ENCODE results near the gene ATP12A. TPM values are rescaled to one million over a fixed set of nuclear protein-coding genes. Genes with fewer than 3 reads are reported as not detected.

Gene ATP12A
- total RNA-seq, 4 donors from 2014 or later, result not detected

DNA sequence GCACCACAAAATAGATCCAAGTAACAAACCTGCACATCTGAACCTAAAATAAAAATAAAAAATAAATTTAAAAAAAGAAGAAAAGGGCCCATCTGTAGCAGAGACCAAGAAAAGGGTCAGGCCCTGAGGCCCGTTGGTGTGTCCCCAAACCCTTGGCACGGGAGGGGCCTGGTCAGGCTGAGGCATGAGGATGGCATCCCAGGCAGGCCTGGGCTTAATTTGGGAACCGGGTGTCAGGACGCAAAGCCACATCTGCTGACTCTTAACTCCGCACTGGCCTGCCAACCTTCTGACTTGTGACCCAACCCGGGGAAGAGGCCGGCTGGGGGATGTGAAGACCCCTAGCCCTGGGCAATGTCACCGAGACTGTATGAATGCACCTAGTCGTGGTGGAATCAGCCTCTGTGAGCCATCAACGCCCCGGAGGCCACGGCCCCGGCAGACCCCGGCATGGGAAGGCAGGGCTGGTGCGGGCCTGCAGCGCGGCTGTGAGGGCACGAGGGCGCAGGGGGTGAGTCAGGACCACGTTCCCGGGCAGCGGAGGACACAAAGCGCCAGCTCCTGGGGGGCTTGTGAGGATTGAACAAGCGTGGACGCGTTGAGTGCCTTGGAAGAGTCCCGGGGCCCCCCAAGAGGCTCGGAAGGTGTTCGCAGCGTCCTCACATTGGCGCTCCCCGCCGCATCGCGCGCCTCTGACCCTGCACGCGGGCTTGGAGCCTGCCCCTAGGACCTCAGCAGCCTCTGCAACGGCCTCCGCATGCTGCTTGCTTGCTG lies 38.2 kb downstream of the ATP12A start:
- no peaks in the 10 kb centered on the region for H3K4me1 ChIP-seq
- no peak overlapping the region for H3K4me3 ChIP-seq
- DNase-seq, result no peak
- H3K9me3 ChIP-seq, result no peaks in the 10 kb centered on the region
- intact Hi-C loops (cut with DNase I; ENCODE audit: low total_unique reads), result no loop called here
- no peak overlapping the region for H3K27ac ChIP-seq
- H3K36me3 ChIP-seq, result no peaks in the 10 kb centered on the region
- H3K27me3 ChIP-seq, result no peaks in the 10 kb centered on the region
- TF ChIP-seq, protein P1, sequence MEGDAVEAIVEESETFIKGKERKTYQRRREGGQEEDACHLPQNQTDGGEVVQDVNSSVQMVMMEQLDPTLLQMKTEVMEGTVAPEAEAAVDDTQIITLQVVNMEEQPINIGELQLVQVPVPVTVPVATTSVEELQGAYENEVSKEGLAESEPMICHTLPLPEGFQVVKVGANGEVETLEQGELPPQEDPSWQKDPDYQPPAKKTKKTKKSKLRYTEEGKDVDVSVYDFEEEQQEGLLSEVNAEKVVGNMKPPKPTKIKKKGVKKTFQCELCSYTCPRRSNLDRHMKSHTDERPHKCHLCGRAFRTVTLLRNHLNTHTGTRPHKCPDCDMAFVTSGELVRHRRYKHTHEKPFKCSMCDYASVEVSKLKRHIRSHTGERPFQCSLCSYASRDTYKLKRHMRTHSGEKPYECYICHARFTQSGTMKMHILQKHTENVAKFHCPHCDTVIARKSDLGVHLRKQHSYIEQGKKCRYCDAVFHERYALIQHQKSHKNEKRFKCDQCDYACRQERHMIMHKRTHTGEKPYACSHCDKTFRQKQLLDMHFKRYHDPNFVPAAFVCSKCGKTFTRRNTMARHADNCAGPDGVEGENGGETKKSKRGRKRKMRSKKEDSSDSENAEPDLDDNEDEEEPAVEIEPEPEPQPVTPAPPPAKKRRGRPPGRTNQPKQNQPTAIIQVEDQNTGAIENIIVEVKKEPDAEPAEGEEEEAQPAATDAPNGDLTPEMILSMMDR (IDR thresholded peaks at IDR 0.05), result no peak
- no peak for TF ChIP-seq POLR2A (IDR thresholded peaks at IDR 0.05)

DNA sequence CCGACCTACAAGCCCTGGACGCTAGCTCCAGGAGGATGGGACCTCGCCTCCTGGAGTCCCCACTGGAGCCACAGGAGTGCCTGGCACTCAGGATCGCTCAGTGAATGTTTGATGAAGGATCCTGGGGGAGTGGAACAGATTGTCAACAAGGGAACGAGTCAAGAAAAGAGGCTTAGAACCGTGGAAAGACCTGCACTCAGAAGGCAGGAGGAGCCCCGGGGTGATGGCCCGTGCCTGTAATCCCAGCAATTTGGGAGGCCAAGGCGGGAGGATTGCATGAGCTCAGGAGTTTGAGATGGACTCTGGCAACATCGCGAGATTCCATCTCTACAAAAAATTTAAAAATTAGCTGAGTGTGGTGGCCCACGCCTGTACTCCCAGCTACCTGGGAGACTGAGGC lies 38.9 kb downstream of the ATP12A start:
- Histone ChIP-seq H3K36me3 (no peaks in the 10 kb centered on the region), H3K9me3 (no peaks in the 10 kb centered on the region), H3K4me3 (no peak overlapping the region), H3K4me1 (no peaks in the 10 kb centered on the region), H3K27ac (no peak overlapping the region), H3K27me3 (no peaks in the 10 kb centered on the region)
- intact Hi-C loops (cut with DNase I; ENCODE audit: low total_unique reads), result no loop called here
- DNase-seq, result no peak
- TF ChIP-seq, protein P1 (IDR thresholded peaks at IDR 0.05), result no peak
- no peak for TF ChIP-seq POLR2A (IDR thresholded peaks at IDR 0.05)

DNA sequence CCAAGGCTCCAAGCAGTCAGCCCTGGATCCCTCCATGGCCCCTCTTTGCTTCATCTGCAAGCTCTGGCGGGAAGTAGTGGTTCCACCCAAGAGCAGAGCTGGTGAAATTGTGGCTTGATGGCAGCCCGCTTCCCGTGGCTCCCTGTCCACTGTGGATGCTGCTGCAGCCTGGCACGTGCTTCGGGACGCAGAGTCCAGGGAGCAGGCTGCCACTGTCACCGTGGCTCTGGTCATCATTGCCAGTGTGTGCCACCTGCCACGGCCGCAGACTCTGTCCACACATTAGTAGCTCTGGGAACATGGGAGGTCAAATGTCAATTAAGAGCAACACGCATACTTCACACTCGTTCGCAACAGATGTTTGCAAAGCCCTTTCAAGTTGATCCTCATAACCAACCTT lies 43.0 kb downstream of the ATP12A start:
- no peaks in the 10 kb centered on the region for H3K4me1 ChIP-seq
- intact Hi-C loops (cut with DNase I; ENCODE audit: low total_unique reads), result no loop called here
- H3K27me3 ChIP-seq, result no peaks in the 10 kb centered on the region

DNA sequence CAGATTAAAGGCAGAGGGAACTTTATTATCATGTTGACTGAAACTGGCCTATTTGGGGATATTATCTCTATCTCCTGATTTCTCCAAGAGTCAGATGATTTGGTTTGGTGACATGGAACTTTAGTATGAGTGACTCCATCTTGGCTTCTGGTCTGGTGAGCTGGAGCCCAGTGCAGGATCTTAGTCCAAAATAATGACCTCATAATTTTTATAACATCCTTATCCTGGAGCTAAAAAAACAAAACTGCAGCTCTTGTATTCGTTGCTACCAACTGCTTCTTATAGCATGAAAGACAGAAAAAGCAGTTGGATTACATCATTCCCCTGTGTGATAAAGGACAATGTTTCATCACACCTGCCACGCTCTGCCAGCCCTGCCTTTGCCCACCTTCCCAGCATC lies 44.5 kb downstream of the ATP12A start:
- no peak overlapping the region for H3K27ac ChIP-seq
- no peak for TF ChIP-seq POLR2A (IDR thresholded peaks at IDR 0.05)
- TF ChIP-seq, protein P1 (IDR thresholded peaks at IDR 0.05), result no peak
- DNase-seq, result no peak
- no peaks in the 10 kb centered on the region for H3K27me3 ChIP-seq
- no peaks in the 10 kb centered on the region for H3K9me3 ChIP-seq
- no peaks in the 10 kb centered on the region for H3K36me3 ChIP-seq
- intact Hi-C loops (cut with DNase I; ENCODE audit: low total_unique reads), result no loop called here
- no peaks in the 10 kb centered on the region for H3K4me1 ChIP-seq
- no peak overlapping the region for H3K4me3 ChIP-seq

More for the DNA sequence above, 43.0 kb downstream of the ATP12A start:
- Histone ChIP-seq H3K9me3 (no peaks in the 10 kb centered on the region), H3K27ac (no peak overlapping the region), H3K4me3 (no peak overlapping the region), H3K36me3 (no peaks in the 10 kb centered on the region)
- TF ChIP-seq, protein P1 (IDR thresholded peaks at IDR 0.05), result no peak
- no peak for TF ChIP-seq POLR2A (IDR thresholded peaks at IDR 0.05)
- DNase-seq, result no peak

DNA sequence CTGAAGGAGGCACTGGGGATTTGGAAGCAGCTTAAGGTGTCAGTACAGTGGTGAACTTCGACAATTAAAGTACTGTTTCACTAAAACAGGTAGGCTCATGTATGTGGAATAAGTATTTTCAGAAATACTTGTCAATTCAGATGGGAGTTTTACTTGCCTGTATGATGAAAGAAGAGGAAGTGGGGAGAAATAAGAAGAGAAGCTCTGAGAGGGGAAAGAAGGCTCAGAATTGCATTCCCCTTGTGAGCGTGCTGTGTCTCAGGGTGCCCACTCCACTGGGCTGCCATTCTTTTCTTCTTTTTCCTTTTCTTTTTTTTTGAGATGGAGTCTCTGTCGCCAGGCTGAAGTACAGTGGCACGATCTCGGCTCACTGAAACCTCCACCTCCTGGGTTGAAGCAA lies 45.2 kb downstream of the ATP12A start:
- intact Hi-C loops (cut with DNase I; ENCODE audit: low total_unique reads), result no loop called here
- no peaks in the 10 kb centered on the region for H3K36me3 ChIP-seq
- no peaks in the 10 kb centered on the region for H3K9me3 ChIP-seq
- TF ChIP-seq, protein P1 (IDR thresholded peaks at IDR 0.05), result no peak
- TF ChIP-seq POLR2A (IDR thresholded peaks at IDR 0.05), result no peak
- H3K27ac ChIP-seq, result no peak overlapping the region
- DNase-seq, result no peak
- no peaks in the 10 kb centered on the region for H3K4me1 ChIP-seq
- H3K27me3 ChIP-seq, result no peaks in the 10 kb centered on the region
- H3K4me3 ChIP-seq, result no peak overlapping the region
